ENCODE data around the gene CDC42SE2. TPM values are rescaled to one million over a fixed set of nuclear protein-coding genes. Genes with fewer than 3 reads are reported as not detected.
"Not testable (repeated sequence)": the region's sequence is repeated elsewhere in the genome, so short reads cannot be mapped to it uniquely, and the experiment has no call there.

Gene CDC42SE2
- total RNA-seq, 4 donors from 2014 or later: 25.2 to 38.7 (median 30.1) TPM

DNA sequence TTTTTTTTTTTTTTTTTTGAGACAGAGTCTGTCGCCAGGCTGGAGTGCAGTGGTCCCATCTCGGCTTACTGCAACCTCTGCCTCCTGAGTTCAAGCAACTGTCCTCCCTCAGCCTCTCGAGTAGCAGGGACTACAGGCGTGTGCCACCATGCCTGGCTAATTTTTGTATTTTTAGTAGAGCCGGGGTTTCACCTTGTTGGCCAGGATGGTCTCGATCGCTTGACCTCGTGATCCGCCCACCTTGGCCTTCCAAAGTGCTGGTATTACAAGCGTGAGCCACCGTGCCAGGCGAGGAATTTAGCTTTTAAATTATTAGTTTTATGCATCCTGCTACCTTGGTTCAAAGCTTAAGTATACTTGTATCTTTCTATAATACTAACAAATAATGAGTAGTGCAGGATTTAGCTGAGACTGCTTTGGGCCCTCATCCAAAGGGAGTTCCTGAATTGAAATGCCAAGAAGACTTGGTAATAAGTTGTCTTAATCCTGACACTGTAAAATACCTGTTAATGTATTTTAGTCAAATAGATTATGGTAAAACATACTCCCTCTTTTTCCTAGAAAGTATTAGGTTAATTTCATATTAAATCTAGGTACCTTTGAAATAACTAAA is 5.0 kb downstream of the CDC42SE2 start:
- 58 to 86% methylated on average over 5 to 11 of the region's 12 CpGs for WGBS, 2 donors (ENCODE audit: low coverage in 1 of 2)
- TF ChIP-seq POLR2A (IDR thresholded peaks at IDR 0.05): no peak
- TF ChIP-seq EP300 (IDR thresholded peaks at IDR 0.05): no peak
- TF ChIP-seq POLR2AphosphoS5 (IDR thresholded peaks at IDR 0.05): no peak
- TF ChIP-seq, protein P1, sequence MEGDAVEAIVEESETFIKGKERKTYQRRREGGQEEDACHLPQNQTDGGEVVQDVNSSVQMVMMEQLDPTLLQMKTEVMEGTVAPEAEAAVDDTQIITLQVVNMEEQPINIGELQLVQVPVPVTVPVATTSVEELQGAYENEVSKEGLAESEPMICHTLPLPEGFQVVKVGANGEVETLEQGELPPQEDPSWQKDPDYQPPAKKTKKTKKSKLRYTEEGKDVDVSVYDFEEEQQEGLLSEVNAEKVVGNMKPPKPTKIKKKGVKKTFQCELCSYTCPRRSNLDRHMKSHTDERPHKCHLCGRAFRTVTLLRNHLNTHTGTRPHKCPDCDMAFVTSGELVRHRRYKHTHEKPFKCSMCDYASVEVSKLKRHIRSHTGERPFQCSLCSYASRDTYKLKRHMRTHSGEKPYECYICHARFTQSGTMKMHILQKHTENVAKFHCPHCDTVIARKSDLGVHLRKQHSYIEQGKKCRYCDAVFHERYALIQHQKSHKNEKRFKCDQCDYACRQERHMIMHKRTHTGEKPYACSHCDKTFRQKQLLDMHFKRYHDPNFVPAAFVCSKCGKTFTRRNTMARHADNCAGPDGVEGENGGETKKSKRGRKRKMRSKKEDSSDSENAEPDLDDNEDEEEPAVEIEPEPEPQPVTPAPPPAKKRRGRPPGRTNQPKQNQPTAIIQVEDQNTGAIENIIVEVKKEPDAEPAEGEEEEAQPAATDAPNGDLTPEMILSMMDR (IDR thresholded peaks at IDR 0.05): no peak
- no peak overlapping the region for H3K27ac ChIP-seq
- H3K36me3 ChIP-seq: no peaks in the 10 kb centered on the region
- ATAC-seq: no peak
- H3K4me1 ChIP-seq: peaks cover 0 to 59% (median 0%) of the 10 kb centered on the region in 3 donors
- H3K27me3 ChIP-seq: no peaks in the 10 kb centered on the region
- no peaks in the 10 kb centered on the region for H3K9me3 ChIP-seq
- no peak overlapping the region for H3K4me3 ChIP-seq

DNA sequence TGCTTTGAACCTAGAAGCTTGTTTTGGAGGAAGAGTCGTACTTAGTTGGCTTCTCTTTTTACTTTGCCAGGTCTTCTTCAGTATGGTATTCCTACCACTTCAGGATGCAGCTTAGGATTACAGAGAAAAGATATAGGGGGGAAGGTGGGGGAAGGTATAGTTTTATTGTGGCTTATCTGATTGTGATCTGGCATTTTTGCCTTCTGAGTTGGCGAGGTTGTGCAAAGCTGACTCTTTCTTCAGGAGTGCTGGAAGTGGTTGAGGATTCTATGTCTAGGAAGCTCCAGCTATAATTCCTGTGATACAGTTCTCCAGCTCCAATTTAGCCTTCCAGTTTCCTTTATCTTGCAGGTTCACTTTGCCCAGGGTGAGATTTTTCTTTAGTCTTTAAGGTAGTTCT is 7.0 kb downstream of the CDC42SE2 start:
- ATAC-seq: no peak
- no peaks in the 10 kb centered on the region for H3K27me3 ChIP-seq
- 66 to 80% methylated on average over 2 of the region's 2 CpGs for WGBS, 2 donors (ENCODE audit: low coverage in 1 of 2)
- TF ChIP-seq POLR2AphosphoS5 (IDR thresholded peaks at IDR 0.05) (no peak), POLR2A (IDR thresholded peaks at IDR 0.05) (no peak), EP300 (IDR thresholded peaks at IDR 0.05) (no peak)
- TF ChIP-seq, protein P1 (IDR thresholded peaks at IDR 0.05): no peak
- peaks cover 0 to 47% (median 0%) of the 10 kb centered on the region in 3 donors for H3K4me1 ChIP-seq
- no peak overlapping the region for H3K27ac ChIP-seq
- H3K9me3 ChIP-seq: no peaks in the 10 kb centered on the region
- no peaks in the 10 kb centered on the region for H3K36me3 ChIP-seq
- H3K4me3 ChIP-seq: no peak overlapping the region

DNA sequence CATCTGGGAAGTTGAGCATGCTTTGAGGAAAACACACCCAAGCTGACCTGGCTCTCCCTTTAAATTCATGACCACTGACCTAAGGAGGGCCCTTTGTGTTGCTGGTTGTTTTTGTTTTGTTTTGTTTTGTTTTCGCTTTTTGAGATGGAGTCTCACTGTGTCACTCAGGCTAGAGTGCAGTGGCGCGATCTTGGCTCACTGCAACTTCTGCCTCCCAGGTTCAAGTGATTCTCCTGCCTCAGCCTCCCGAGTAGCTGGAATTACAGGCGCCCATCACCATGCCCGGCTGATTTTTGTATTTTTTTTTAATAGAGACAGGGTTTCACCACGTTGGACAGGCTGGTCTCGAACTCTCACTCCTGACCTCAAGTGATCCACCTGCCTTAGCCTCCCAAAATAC is 8.0 kb downstream of the CDC42SE2 start:
- H3K9me3 ChIP-seq, H3K4me3 ChIP-seq, H3K27me3 ChIP-seq, ATAC-seq, H3K36me3 ChIP-seq, H3K27ac ChIP-seq: not testable (repeated sequence)
- 90 to 92% methylated on average over 6 to 8 of the region's 8 CpGs for WGBS, 2 donors (ENCODE audit: low coverage in 1 of 2)
- H3K4me1 ChIP-seq: peaks cover 0 to 41% (median 0%) of the 10 kb centered on the region in 3 donors

DNA sequence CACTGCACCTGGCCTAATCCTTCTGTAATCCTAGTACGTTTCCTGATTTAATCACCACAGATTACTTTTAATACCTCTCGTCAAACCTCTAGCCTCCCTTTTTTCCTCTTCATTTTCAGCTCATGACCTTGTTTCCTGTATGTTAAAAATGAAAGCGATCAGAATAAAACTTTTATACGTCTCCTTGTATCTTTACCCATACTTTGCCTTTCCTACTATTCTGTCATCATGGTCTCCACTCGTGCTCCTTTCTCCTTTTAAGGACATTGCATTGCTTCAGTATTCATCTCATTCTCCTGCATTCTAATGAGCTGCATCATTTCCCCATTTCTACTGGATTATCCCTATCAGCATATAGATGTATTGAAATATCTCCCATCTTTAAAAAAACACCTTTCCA is 8.5 kb downstream of the CDC42SE2 start:
- H3K27me3 ChIP-seq: no peaks in the 10 kb centered on the region
- 68 to 78% methylated on average over 5 of the region's 5 CpGs for WGBS, 2 donors (ENCODE audit: low coverage in 1 of 2)
- H3K27ac ChIP-seq: no peak overlapping the region
- no peak for ATAC-seq
- peaks cover 0 to 42% (median 0%) of the 10 kb centered on the region in 3 donors for H3K4me1 ChIP-seq
- H3K36me3 ChIP-seq: no peaks in the 10 kb centered on the region
- TF ChIP-seq, protein P1 (IDR thresholded peaks at IDR 0.05): no peak
- H3K4me3 ChIP-seq: no peak overlapping the region
- no peaks in the 10 kb centered on the region for H3K9me3 ChIP-seq

DNA sequence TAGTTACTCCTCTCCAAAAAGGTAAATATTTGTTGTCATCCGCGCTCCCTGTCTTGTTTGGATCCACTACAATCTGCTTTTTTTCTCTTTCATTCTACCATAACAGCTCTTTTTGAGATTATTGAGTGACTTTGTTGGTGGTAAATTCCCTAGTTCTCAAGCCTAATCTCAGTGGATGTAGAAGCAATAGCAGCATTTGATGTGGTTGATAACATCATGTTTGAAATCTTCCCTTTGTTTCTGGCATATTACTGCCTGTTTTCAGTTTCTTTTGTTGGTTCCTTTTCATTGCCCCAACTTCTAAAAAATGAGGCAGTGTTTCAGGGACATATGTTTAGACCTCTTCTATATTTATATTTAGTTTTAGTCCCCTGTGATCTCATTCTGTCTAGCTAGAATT is 8.9 kb downstream of the CDC42SE2 start:
- peaks cover 0 to 44% (median 0%) of the 10 kb centered on the region in 3 donors for H3K4me1 ChIP-seq
- H3K9me3 ChIP-seq: no peaks in the 10 kb centered on the region
- H3K4me3 ChIP-seq: no peak overlapping the region
- 94% methylated on average over 2 of the region's 2 CpGs for WGBS, 2 donors (ENCODE audit: low coverage in 1 of 2)
- no peaks in the 10 kb centered on the region for H3K36me3 ChIP-seq
- no peak for ATAC-seq
- H3K27me3 ChIP-seq: no peaks in the 10 kb centered on the region
- TF ChIP-seq POLR2AphosphoS5 (IDR thresholded peaks at IDR 0.05) (no peak), EP300 (IDR thresholded peaks at IDR 0.05) (no peak), POLR2A (IDR thresholded peaks at IDR 0.05) (no peak)
- TF ChIP-seq, protein P1 (IDR thresholded peaks at IDR 0.05): no peak
- no peak overlapping the region for H3K27ac ChIP-seq
